ENCODE data around the gene TMTC1. TPM values are rescaled to one million over a fixed set of nuclear protein-coding genes. Genes with fewer than 3 reads are reported as not detected.

TMTC1 gene
- 10 to 100 TPM; 11.5 to 13.6 TPM for total RNA-seq
- 8.4 TPM for polyA plus RNA-seq (ENCODE audit: insufficient read depth, low read depth, low replicate concordance)
- long read RNA-seq, donor 1, full-length matches to known transcripts = 1 of 1 reads
- long read RNA-seq, donor 1, partial matches to known transcripts = 0 of 1 reads
- long read RNA-seq, donor 1, other reads (novel, unspliced or antisense) = 0 of 1 reads
- long read RNA-seq, donor 2 = 0 reads

- Histone ChIP-seq H3K36me3 (ENCODE audit: low read depth, missing control alignments) (no peaks in the 10 kb centered on the region), H3K27ac (peak within 1 kb of the TSS; percentile 87 to 88), H3K4me1 (peaks cover 12% of the 10 kb centered on the region), H3K4me3 (peak within 1 kb of the TSS; percentile 80 to 84), H3K27me3 (no peaks in the 10 kb centered on the region), H3K9me3 (no peaks in the 10 kb centered on the region)
- peak; percentile 83 for DNase-seq
- 0 to 3% methylated on average over 6 to 67 of the region's 87 CpGs for WGBS, 2 donors
- TF ChIP-seq, protein P1, sequence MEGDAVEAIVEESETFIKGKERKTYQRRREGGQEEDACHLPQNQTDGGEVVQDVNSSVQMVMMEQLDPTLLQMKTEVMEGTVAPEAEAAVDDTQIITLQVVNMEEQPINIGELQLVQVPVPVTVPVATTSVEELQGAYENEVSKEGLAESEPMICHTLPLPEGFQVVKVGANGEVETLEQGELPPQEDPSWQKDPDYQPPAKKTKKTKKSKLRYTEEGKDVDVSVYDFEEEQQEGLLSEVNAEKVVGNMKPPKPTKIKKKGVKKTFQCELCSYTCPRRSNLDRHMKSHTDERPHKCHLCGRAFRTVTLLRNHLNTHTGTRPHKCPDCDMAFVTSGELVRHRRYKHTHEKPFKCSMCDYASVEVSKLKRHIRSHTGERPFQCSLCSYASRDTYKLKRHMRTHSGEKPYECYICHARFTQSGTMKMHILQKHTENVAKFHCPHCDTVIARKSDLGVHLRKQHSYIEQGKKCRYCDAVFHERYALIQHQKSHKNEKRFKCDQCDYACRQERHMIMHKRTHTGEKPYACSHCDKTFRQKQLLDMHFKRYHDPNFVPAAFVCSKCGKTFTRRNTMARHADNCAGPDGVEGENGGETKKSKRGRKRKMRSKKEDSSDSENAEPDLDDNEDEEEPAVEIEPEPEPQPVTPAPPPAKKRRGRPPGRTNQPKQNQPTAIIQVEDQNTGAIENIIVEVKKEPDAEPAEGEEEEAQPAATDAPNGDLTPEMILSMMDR (IDR thresholded peaks at IDR 0.05) = no peak
- no peak for TF ChIP-seq POLR2A (IDR thresholded peaks at IDR 0.05)
- intact Hi-C loops (cut with DNase I; ENCODE audit: low total_unique reads) = no loop called here
Measured at GRCh38 chr12:29783773-29784666, at the start of gene TMTC1. TSS of gene TMTC1 (minus strand) at chr12:29783942. CDS start at chr12:29783751, 191 bp downstream.

DNA sequence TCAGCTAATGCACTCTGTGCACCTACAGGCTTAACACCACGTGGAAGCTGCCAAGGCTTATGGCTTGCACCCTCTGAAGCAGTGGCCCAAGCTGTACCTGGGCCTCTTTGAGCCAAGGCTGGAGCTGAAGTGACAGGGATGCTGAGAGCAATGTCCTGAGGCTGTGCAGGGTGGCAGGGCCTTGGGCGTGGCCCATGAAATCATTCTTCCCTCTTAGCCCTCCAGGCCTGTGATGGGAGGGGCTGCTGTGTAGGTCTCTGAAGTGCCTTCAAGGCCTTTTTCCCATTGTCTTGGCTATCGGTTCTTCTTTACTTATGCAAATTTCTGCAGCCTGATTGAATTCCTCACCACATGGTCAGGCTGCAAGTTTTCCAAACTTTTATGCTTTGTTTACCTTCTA is 47.4 kb upstream of the TMTC1 start:
- Histone ChIP-seq H3K27ac (no peak overlapping the region), H3K27me3 (no peaks in the 10 kb centered on the region), H3K36me3 (ENCODE audit: low read depth, missing control alignments) (no peaks in the 10 kb centered on the region), H3K4me3 (no peak overlapping the region), H3K4me1 (no peaks in the 10 kb centered on the region), H3K9me3 (no peaks in the 10 kb centered on the region)
- WGBS, 2 donors = 70 to 90% methylated on average over 2 to 3 of the region's 3 CpGs
- no peak for TF ChIP-seq POLR2A (IDR thresholded peaks at IDR 0.05)
- TF ChIP-seq, protein P1 (IDR thresholded peaks at IDR 0.05) = no peak
- no peak for DNase-seq
- intact Hi-C loops (cut with DNase I; ENCODE audit: low total_unique reads) = no loop called here

DNA sequence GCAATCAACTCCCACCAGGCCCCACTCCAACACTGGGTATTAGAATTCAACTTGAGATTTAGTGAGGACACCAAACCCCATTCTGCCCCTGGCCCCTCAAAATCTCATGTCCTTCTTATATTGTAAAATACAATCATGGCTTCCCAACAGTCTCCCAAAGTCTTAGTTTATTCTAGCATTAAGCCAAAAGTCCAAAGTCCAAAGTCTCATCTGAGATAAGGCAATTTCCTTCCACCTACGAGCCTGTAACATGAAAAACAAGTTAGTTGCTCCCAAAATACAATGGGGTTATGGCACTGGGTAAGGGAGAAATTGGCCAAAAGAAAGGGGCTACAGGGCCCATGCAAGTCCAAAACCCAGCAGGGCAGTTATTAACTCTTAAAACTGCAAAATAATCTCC is 46.6 kb upstream of the TMTC1 start:
- no peak overlapping the region for H3K27ac ChIP-seq
- no peaks in the 10 kb centered on the region for H3K27me3 ChIP-seq
- intact Hi-C loops (cut with DNase I; ENCODE audit: low total_unique reads) = no loop called here
- no peaks in the 10 kb centered on the region for H3K9me3 ChIP-seq
- no peak for DNase-seq
- no peaks in the 10 kb centered on the region for H3K36me3 ChIP-seq (ENCODE audit: low read depth, missing control alignments)
- H3K4me3 ChIP-seq = no peak overlapping the region
- WGBS, 2 donors = 80 to 85% methylated on average over 1 of the region's 1 CpG
- TF ChIP-seq, protein P1 (IDR thresholded peaks at IDR 0.05) = no peak
- no peaks in the 10 kb centered on the region for H3K4me1 ChIP-seq

- Histone ChIP-seq H3K27ac (no peak overlapping the region), H3K36me3 (ENCODE audit: low read depth, missing control alignments) (no peaks in the 10 kb centered on the region), H3K4me3 (no peak overlapping the region), H3K9me3 (no peaks in the 10 kb centered on the region), H3K27me3 (no peaks in the 10 kb centered on the region), H3K4me1 (no peaks in the 10 kb centered on the region)
- no peak for DNase-seq
- TF ChIP-seq POLR2A (IDR thresholded peaks at IDR 0.05) = no peak
- TF ChIP-seq, protein P1 (IDR thresholded peaks at IDR 0.05) = no peak
- intact Hi-C loops (cut with DNase I; ENCODE audit: low total_unique reads) = no loop called here
- 61 to 75% methylated on average over 2 of the region's 2 CpGs for WGBS, 2 donors
Measured at GRCh38 chr12:29818916-29819623, 35.3 kb upstream of the TMTC1 start.
